Karpas-422 (cell line): ENCODE data around the gene SCML1. TPM values are rescaled to one million over a fixed set of nuclear protein-coding genes. Genes with fewer than 3 reads are reported as not detected.

Experiments
- DNase-seq: peaks from one replicate; pipeline ENCODE4 v3.0.0-alpha.2; 2015
- H2AFZ ChIP-seq: fragments of 200-600 bp; sonication (generic); 2 replicates; pipeline ENCODE4 v1.6.1; 2014; ENCODE audit warnings: antibody characterized with exemption, low read length, mixed read lengths
- H3K27ac ChIP-seq: fragments of 200-600 bp; sonication (generic); 2 replicates; pipeline ENCODE4 v1.5.1; 2014; ENCODE audit warnings: mild to moderate bottlenecking, low read length, moderate library complexity
- H3K27me3 ChIP-seq: fragments of 200-600 bp; sonication (generic); 2 replicates; pipeline ENCODE4 v1.6.1; 2014; ENCODE audit warnings: low read length, mixed read lengths
- H3K36me3 ChIP-seq: fragments of 200-600 bp; sonication (generic); 2 replicates; pipeline ENCODE4 v1.6.1; 2014; ENCODE audit warnings: low read length, mixed read lengths; ENCODE audit not compliant: insufficient read depth
- H3K4me1 ChIP-seq: fragments of 200-600 bp; sonication (generic); 2 replicates; pipeline ENCODE4 v1.6.1; 2014; ENCODE audit warnings: mild to moderate bottlenecking, low read length, mixed read lengths
- H3K4me2 ChIP-seq: fragments of 200-600 bp; sonication (generic); 2 replicates; pipeline ENCODE4 v1.6.1; 2014; ENCODE audit warnings: low read length, low read depth, mild to moderate bottlenecking; ENCODE audit not compliant: poor library complexity, severe bottlenecking
- H3K4me3 ChIP-seq: fragments of 200-600 bp; sonication (generic); 2 replicates; pipeline ENCODE4 v1.5.1; 2014; ENCODE audit warnings: mild to moderate bottlenecking, antibody characterized with exemption, low read length, mixed read lengths
- H3K79me2 ChIP-seq: fragments of 200-600 bp; sonication (generic); 2 replicates; pipeline ENCODE4 v1.6.1; 2014; ENCODE audit warnings: mild to moderate bottlenecking, low read length, mixed read lengths
- H3K9ac ChIP-seq: fragments of 200-600 bp; sonication (generic); 2 replicates; pipeline ENCODE4 v1.6.0; 2014; ENCODE audit warnings: low read length
- H3K9me2 ChIP-seq: fragments of 200-600 bp; sonication (generic), shearing (Covaris generic); replicated peaks from 2 replicates; pipeline ENCODE4 v1.6.0; 2014; ENCODE audit warnings: mild to moderate bottlenecking, low read length, moderate library complexity; ENCODE audit not compliant: insufficient read depth
- H3K9me3 ChIP-seq: fragments of 300-700, 200-600 bp; sonication (generic); 2 replicates; pipeline ENCODE4 v1.6.1; 2014; ENCODE audit warnings: low read length, mixed read lengths
- H4K20me1 ChIP-seq: fragments of 200-600 bp; sonication (generic); 2 replicates; pipeline ENCODE4 v1.6.1; 2014; ENCODE audit warnings: mild to moderate bottlenecking, antibody characterized with exemption, low read length, low read depth; ENCODE audit not compliant: insufficient read depth
- total RNA-seq: library from RNA; depleted of rRNA; stranded (reverse); fragments of >200 nt; shearing (Covaris generic); gene quantifications from 2 replicates; pipeline ENCODE4 v1.2.3, GENCODE V29; 2014; ENCODE audit warnings: low replicate concordance

SCML1 gene
- total RNA-seq, 1 experiment from 2014 or later: not detected

GRCh38 chrX:17732138-17732783 lies 5.0 kb upstream of the SCML1 start:
- H3K27ac ChIP-seq: no peak overlapping the region
- H3K9me3 ChIP-seq: no peaks in the 10 kb centered on the region
- H2AFZ ChIP-seq: no peak overlapping the region
- no peak overlapping the region for H3K4me2 ChIP-seq
- H3K9ac ChIP-seq: no peak overlapping the region
- H4K20me1 ChIP-seq: no peaks in the 10 kb centered on the region
- H3K4me3 ChIP-seq: no peak overlapping the region
- H3K79me2 ChIP-seq: no peaks in the 10 kb centered on the region
- DNase-seq: no peak
- H3K27me3 ChIP-seq: no peaks in the 10 kb centered on the region
- no peaks in the 10 kb centered on the region for H3K4me1 ChIP-seq
- H3K9me2 ChIP-seq: no peaks in the 10 kb centered on the region
- no peaks in the 10 kb centered on the region for H3K36me3 ChIP-seq

GRCh38 chrX:17735406-17735805 lies 1.9 kb upstream of the SCML1 start:
- Histone ChIP-seq H3K4me2 (no peak overlapping the region), H3K4me3 (no peak overlapping the region), H3K9ac (no peak overlapping the region), H3K9me2 (no peaks in the 10 kb centered on the region), H3K4me1 (no peaks in the 10 kb centered on the region), H3K27me3 (no peaks in the 10 kb centered on the region; the same call in 1 of the 2 replicates), H3K79me2 (no peaks in the 10 kb centered on the region), H3K9me3 (no peaks in the 10 kb centered on the region), H2AFZ (no peak overlapping the region), H3K36me3 (no peaks in the 10 kb centered on the region), H4K20me1 (no peaks in the 10 kb centered on the region), H3K27ac (no peak overlapping the region)
- no peak for DNase-seq

- H3K36me3 ChIP-seq: no peaks in the 10 kb centered on the region
- H3K4me2 ChIP-seq: no peak overlapping the region
- H3K9me3 ChIP-seq: no peaks in the 10 kb centered on the region
- no peak for DNase-seq
- no peak overlapping the region for H2AFZ ChIP-seq
- no peaks in the 10 kb centered on the region; the same call in 1 of the 2 replicates for H3K27me3 ChIP-seq
- no peaks in the 10 kb centered on the region for H4K20me1 ChIP-seq
- H3K9me2 ChIP-seq: no peaks in the 10 kb centered on the region
- H3K79me2 ChIP-seq: no peaks in the 10 kb centered on the region
- no peaks in the 10 kb centered on the region for H3K4me1 ChIP-seq
- no peak overlapping the region for H3K9ac ChIP-seq
- no peak overlapping the region for H3K27ac ChIP-seq
- H3K4me3 ChIP-seq: no peak overlapping the region
Measured at GRCh38 chrX:17736478-17736855, 826 bp upstream of the SCML1 start.

- no peak overlapping the region for H3K27ac ChIP-seq
- no peak overlapping the region for H3K9ac ChIP-seq
- no peaks in the 10 kb centered on the region for H3K9me2 ChIP-seq
- H3K4me3 ChIP-seq: no peak overlapping the region
- H4K20me1 ChIP-seq: no peaks in the 10 kb centered on the region
- H3K9me3 ChIP-seq: no peaks in the 10 kb centered on the region
- no peak for DNase-seq
- no peak overlapping the region for H2AFZ ChIP-seq
- H3K4me2 ChIP-seq: no peak overlapping the region
- H3K79me2 ChIP-seq: no peaks in the 10 kb centered on the region
- no peaks in the 10 kb centered on the region; the same call in 1 of the 2 replicates for H3K27me3 ChIP-seq
- H3K36me3 ChIP-seq: no peaks in the 10 kb centered on the region
- no peaks in the 10 kb centered on the region for H3K4me1 ChIP-seq
Measured at GRCh38 chrX:17737710-17737985, 355 bp downstream of the SCML1 start.

GRCh38 chrX:17737986-17738713 lies 857 bp downstream of the SCML1 start:
- H3K4me3 ChIP-seq: no peak overlapping the region
- H3K4me1 ChIP-seq: no peaks in the 10 kb centered on the region

GRCh38 chrX:17738737-17739535 lies 1.6 kb downstream of the SCML1 start:
- DNase-seq: no peak
- no peak overlapping the region for H3K27ac ChIP-seq
- H4K20me1 ChIP-seq: no peaks in the 10 kb centered on the region
- no peak overlapping the region for H3K4me3 ChIP-seq
- H3K9me2 ChIP-seq: no peaks in the 10 kb centered on the region
- H3K27me3 ChIP-seq: no peaks in the 10 kb centered on the region; the same call in 1 of the 2 replicates
- H3K4me1 ChIP-seq: no peaks in the 10 kb centered on the region
- no peaks in the 10 kb centered on the region for H3K36me3 ChIP-seq
- no peak overlapping the region for H3K4me2 ChIP-seq
- H3K9me3 ChIP-seq: no peaks in the 10 kb centered on the region
- no peak overlapping the region for H3K9ac ChIP-seq
- H3K79me2 ChIP-seq: no peaks in the 10 kb centered on the region
- H2AFZ ChIP-seq: no peak overlapping the region

More at GRCh38 chrX:17737986-17738713, 857 bp downstream of the SCML1 start:
- no peak overlapping the region for H3K4me2 ChIP-seq
- H4K20me1 ChIP-seq: no peaks in the 10 kb centered on the region
- no peak overlapping the region for H3K9ac ChIP-seq
- H3K79me2 ChIP-seq: no peaks in the 10 kb centered on the region
- H3K27ac ChIP-seq: no peak overlapping the region
- H3K9me3 ChIP-seq: no peaks in the 10 kb centered on the region
- H2AFZ ChIP-seq: no peak overlapping the region
- no peaks in the 10 kb centered on the region for H3K36me3 ChIP-seq
- no peak for DNase-seq
- no peaks in the 10 kb centered on the region; the same call in 1 of the 2 replicates for H3K27me3 ChIP-seq
- no peaks in the 10 kb centered on the region for H3K9me2 ChIP-seq

GRCh38 chrX:17740137-17741122 lies 3.1 kb downstream of the SCML1 start:
- H3K4me3 ChIP-seq: no peak overlapping the region
- no peak for DNase-seq
- no peak overlapping the region for H3K27ac ChIP-seq
- no peaks in the 10 kb centered on the region for H3K9me3 ChIP-seq
- no peaks in the 10 kb centered on the region for H3K4me1 ChIP-seq
- H3K9ac ChIP-seq: no peak overlapping the region
- H3K36me3 ChIP-seq: no peaks in the 10 kb centered on the region
- H3K79me2 ChIP-seq: no peaks in the 10 kb centered on the region
- no peak overlapping the region for H2AFZ ChIP-seq
- no peaks in the 10 kb centered on the region for H3K9me2 ChIP-seq
- H3K27me3 ChIP-seq: no peaks in the 10 kb centered on the region; the same call in 1 of the 2 replicates
- H3K4me2 ChIP-seq: no peak overlapping the region
- no peaks in the 10 kb centered on the region for H4K20me1 ChIP-seq
